Measurements from ENCODE around the gene GTPBP6.

- TF ChIP-seq CTCF (IDR thresholded peaks at IDR 0.05) (no peak), POLR2A (IDR thresholded peaks at IDR 0.05) (no peak)
Measured at GRCh38 chrX:257681-258289, 60.8 kb downstream of the GTPBP6 start.

Data from adrenal gland (tissue), 5 donors.